ENCODE data around the gene TMEFF1.
"Not testable (repeated sequence)": the region's sequence is repeated elsewhere in the genome, so short reads cannot be mapped to it uniquely, and the experiment has no call there.

The TMEFF1 gene

GRCh38 chr9:100492952-100493351 is 20.0 kb downstream of the TMEFF1 start:
- DNase-seq (ENCODE audit: low read depth) = no peak

DNA sequence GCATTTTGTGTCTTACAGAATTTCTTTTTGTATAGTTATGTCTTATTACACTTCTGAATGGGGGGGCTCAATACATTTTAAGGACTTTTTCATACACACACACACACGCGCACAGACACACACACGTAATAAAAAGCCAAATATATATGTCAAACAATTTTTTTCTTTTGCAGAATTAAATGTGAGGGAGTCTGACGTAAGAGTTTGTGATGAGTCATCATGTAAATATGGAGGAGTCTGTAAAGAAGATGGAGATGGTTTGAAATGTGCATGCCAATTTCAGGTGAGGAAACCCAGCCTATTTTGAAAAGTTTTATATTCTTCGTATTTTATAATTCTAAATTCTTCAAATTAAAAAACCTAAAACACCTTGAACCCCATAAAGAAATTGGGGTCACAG is 25.6 kb downstream of the TMEFF1 start:
- no peak for DNase-seq (ENCODE audit: low read depth)

DNA sequence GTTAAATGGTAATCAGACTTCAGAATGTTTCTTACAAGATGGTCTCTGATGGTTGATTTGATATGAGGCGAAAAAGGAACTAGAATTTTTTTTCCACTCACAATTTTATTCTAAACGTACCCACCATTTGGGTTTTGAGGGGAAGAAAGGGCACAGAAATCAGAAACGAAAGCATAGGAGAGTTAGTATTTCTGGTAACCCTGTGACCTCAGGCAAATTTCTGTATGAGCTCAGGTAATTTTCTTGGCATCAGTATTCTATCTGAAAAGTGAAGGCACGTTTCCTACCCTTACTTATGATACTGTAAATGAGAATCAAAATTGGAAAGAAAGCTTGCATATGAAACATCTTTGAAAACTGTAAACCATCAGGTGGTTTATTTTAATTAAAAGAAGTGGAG is 26.5 kb downstream of the TMEFF1 start:
- no peak for DNase-seq (ENCODE audit: low read depth)

DNA sequence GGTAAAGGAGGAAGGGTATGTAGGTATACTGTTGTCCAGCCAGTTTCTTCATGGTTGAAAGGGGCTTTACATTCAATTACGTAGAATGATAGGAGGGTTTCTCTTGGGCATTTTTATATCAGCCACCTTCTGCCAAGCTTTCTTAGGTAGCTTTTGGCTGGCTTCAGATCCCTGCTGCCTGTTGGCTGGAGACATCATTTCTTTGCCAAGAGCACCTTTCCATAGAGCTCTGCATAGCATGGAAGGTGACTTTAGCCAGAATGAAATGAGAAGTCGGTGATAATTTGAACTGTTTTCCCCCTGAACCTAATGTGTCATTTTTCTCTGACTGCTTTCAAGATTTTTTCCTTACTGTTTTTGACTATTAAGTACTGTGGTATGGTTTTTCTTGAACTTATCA is 26.9 kb downstream of the TMEFF1 start:
- DNase-seq (ENCODE audit: low read depth) = no peak

DNA sequence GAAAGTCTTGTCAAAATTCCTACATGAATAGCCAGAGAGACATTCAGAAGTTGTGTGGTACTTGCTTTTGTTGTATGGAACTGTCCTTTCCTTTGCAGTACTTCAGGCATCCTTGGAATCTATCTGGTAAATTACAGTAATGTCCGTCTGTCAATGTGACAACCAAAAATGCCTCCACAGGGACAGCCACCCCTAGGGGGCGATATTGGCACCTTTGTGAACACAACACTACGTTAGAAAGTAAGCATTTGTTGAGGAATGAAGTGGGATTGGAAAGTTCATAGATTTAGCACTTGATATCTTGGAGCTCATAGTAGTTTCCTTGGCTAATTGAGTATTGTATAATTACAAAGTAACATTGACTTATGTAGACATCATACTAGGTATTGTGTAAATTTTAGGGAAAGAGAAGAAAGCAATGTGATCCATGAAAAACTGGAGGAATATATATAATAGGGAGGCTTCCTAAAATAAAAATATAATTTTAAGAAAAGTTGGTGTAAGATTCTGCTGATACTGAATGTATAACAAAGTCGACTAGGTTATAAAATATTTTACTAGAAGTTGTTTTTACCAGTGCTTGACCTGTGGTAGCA is 32.7 kb downstream of the TMEFF1 start:
- peak; percentile 46 for DNase-seq (ENCODE audit: low read depth)

DNA sequence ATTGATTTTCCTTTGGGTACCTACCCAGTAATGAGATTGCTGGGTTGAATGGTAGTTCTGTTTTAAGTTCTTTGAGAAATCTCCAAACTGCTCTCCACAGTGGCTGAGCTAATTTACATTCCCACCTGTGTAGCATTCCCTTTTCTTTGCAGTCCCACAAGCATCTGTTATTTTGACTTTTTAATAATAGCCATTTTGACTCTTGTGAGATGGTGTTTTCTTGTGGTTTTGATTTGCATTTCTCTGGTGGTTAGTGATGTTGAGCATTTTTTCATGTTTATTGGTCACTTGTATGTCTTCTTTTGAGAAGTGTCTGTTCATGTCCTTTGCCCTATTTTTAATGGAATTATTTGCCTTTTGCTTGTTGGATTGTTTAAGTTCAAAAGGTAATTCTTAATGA is 34.4 kb downstream of the TMEFF1 start:
- DNase-seq (ENCODE audit: low read depth) = not testable (repeated sequence)

GRCh38 chr9:100511205-100511604 is 38.3 kb downstream of the TMEFF1 start:
- no peak for DNase-seq (ENCODE audit: low read depth)

GRCh38 chr9:100515578-100516494 is 42.9 kb downstream of the TMEFF1 start:
- no peak for DNase-seq (ENCODE audit: low read depth)

DNA sequence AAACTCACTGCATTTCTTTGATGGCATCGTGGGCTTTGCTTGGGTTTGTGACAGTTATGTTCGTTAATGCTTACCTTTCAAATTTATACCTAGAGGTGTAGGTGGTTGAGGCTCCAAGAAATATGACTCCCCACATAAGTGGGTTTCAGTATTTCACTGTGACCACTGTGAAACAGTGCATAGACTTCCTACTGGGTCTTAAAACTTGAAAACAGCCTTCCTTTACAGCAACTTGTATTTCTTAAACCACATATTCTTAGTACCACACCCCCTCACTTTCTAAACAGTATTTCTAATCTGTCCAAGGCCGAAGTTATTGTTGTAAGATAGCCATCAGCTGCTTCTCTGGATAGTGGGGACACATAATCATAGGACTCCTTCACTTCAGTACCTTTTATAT is 48.3 kb downstream of the TMEFF1 start:
- DNase-seq (ENCODE audit: low read depth) = no peak

DNA sequence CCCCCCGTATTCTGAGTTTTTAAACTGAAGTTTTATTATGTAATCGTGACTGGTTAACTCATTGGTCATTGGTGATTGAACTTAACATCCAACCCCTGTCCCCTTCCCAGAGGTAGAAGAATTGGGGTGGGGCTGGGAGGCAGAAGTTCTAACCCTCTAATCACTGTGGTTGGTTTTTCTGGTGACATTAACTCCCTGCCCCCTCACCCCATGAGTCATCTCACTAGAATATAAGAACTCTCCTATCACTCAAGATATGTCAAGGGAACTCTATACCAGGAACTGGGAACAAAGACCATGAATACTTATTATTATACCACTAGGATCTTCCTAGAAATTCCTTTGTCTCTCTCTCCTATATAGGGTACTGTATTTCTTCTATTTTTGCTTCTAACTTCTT is 52.6 kb downstream of the TMEFF1 start:
- no peak for DNase-seq (ENCODE audit: low read depth)

- DNase-seq (ENCODE audit: low read depth) = not testable (repeated sequence)
These were observed 54.3 kb downstream of the TMEFF1 start for GRCh38 chr9:100527180-100527794.

- no peak for DNase-seq (ENCODE audit: low read depth)
These were observed 61.5 kb downstream of the TMEFF1 start for GRCh38 chr9:100534401-100534800.

DNA sequence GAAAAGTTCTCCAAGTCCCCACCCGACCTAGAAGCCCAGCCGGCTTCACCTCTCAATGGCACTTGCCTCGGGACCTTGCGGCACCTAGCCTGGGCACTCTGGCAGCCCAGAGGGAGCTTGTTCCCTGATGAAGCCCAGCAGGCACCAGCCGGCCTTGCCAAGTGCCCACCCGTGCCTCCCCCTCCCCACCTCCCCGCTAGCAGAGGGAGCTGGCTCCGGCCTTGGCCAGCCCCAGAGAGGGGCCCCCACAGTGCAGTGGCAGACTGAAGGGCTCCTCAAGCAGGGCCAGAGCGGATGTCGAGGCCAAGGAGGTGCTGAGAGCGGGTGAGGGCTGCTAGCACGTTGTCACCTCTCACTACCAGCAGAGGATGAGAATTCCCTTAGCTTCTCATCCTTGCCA is 67.4 kb downstream of the TMEFF1 start:
- DNase-seq (ENCODE audit: low read depth) = no peak

GRCh38 chr9:100549048-100549447 is 76.1 kb downstream of the TMEFF1 start:
- DNase-seq (ENCODE audit: low read depth) = no peak

DNA sequence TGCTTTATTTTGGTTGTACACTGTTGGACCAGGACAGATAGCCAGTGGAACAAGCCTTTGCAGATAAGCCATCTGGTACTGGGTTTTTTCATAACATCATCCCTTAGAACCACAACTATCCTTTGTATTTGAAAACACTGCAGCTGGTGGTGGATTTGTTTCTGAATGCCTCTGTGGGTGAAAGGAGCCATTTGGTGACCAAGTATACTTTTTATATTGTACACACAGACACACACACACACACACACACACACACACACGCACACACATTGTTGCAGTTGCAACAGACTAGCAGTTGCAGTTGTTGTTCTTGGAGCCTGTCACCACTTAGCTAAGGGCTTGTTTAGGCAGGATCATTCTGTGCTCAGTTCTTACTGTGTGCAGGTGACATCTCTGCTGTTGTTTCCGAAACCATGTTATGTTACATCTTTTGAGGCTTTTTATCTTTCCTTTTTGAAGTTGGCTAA is 82.0 kb downstream of the TMEFF1 start:
- no peak for DNase-seq (ENCODE audit: low read depth)

DNA sequence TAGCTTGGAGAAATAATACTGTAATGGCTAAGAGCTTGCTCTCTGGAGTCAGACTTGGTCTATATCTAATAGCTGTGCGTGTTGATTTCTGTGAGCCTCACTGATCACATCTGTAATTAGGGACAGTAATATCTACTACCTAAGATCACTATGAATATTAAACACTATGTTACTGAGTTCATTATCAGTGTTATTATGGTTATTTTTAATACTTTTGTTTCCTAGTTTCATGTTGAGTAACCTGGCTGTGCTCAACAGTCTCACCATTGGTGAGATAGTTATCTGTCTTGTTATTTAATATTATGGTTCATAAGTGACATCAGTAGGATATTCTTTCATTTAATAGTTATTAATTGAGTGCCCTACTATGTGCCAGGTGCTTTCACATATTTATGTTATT is 82.5 kb downstream of the TMEFF1 start:
- DNase-seq (ENCODE audit: low read depth) = no peak

DNA sequence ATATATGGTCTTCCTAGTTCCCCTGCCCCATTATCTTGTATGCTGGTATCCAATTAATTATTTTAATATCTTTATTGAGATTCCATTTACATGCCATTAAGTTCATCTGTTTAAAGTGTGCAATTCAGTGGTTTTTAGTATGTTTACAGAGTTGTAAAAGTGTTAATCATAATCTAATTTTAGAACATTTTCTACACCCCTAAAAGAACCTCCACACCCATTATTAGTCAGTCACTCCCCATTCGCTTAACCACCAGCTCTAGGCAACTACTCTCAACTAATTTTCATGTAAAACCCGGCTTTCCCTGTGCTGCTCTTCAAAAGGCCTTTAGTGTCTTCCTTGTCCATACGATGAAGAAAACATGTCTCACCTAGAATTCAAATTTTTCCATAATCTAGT is 84.1 kb downstream of the TMEFF1 start:
- DNase-seq (ENCODE audit: low read depth) = no peak

DNA sequence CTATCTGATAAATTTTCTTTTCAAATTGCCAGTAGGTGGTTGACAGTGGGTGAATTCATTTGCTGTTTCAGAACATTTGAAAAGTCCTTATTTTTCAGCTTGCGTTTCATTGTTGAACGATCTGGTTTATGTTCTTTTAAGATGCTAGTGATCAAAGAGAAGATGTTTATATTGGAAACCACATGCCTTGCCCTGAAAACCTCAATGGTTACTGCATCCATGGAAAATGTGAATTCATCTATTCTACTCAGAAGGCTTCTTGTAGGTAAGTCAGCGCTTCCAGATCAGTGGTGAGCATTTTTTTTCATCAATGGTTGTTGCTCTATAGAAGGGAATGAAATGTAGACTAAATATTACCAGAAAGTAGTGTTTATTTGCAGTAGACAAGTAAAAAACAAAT is 88.3 kb downstream of the TMEFF1 start:
- no peak for DNase-seq (ENCODE audit: low read depth)

DNA sequence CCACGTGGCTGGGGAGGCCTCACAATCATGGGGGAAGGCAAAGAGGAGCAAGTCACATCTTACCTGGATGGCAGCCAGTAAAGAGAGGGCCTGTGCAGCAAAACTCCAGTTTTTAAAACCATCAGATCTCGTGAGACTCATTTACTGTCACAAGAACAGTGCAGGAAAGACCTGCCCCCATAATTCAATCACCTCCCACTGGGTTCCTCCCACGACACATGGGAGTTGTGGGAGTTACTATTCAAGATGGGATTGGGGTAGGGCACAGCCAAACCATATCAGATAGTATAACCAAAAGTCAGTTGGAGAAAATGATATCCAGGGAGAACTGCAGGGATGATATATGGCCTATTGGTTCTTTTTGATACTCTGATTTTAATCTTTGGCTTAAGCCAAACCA is 94.9 kb downstream of the TMEFF1 start:
- DNase-seq (ENCODE audit: low read depth) = no peak

DNA sequence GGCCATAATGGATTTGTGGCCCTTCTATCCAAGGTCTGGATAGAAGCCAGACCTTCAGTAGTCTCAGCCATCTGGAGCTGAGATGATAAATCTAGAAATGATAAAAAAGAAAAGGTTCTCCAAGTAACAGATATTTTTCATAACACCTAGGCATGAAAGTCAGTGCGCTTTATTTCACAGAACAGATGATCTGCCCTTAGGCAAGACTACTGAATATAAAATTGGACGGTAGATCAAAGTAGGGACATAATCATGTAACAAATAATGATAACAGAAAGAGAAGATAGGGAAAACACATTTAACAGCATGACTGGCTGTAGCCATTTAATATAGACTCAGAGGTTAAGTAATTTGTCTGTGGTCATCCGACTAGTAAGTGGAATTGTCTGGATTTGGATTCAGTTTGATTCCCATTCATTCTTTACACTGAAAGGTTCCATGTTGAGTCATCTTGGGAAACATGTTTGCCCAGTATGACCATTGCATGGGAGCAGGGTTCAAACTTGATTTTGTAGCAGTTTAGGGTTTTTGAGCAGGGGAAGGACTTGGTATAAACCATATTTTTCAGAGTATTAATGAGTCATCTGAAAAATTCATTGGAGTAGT is 100.8 kb downstream of the TMEFF1 start:
- no peak for DNase-seq (ENCODE audit: low read depth)

- DNase-seq (ENCODE audit: low read depth) = no peak
These were observed 102.1 kb downstream of the TMEFF1 start for GRCh38 chr9:100575006-100575405.

GRCh38 chr9:100575765-100576386 is 102.9 kb downstream of the TMEFF1 start:
- no peak for DNase-seq (ENCODE audit: low read depth)
